Renal pelvis (tissue), 12 donors: ENCODE data around the gene PRPF40B. TPM values are rescaled to one million over a fixed set of nuclear protein-coding genes. Genes with fewer than 3 reads are reported as not detected.
A peak's percentile ranks its signal among the peaks of the same experiment; 100 is the strongest.

Source experiments
- DNase-seq: peaks from one replicate; pipeline ENCODE4 v3.0.0-alpha.2; 2013
- long read RNA-seq, 16 experiments: transcript quantifications; one replicate each; lab custom pipeline, GENCODE V29; 2026
- polyA plus RNA-seq, 3 donors: library from polyadenylated mRNA; unstranded; fragments of 120-200 nt; gene quantifications; one replicate each; pipeline ENCODE4 v1.2.1, GENCODE V29; 2013; ENCODE audit not compliant: insufficient read length in 3 of 3

PRPF40B gene
- 10 to 100 TPM; 25.0 to 34.9 (median 32.1) TPM for polyA plus RNA-seq
- long read RNA-seq, donor 1, partial matches to known transcripts, result 6 of 8 reads
- long read RNA-seq, donor 1, other reads (novel, unspliced or antisense), result 0 of 8 reads
- long read RNA-seq, donor 2, result 0 reads
- long read RNA-seq, donor 3, partial matches to known transcripts, result 11 of 11 reads
- long read RNA-seq, donor 3, other reads (novel, unspliced or antisense), result 0 of 11 reads
- long read RNA-seq, donor 4, result 0 reads
- long read RNA-seq, donor 5, partial matches to known transcripts, result 5 of 5 reads
- long read RNA-seq, donor 5, other reads (novel, unspliced or antisense), result 0 of 5 reads
- long read RNA-seq, donor 6, partial matches to known transcripts, result 0 of 3 reads
- long read RNA-seq, donor 6, other reads (novel, unspliced or antisense), result 0 of 3 reads
- long read RNA-seq, donor 7, partial matches to known transcripts, result 0 of 1 reads
- long read RNA-seq, donor 7, other reads (novel, unspliced or antisense), result 0 of 1 reads
- long read RNA-seq, donor 8, partial matches to known transcripts, result 6 of 6 reads
- long read RNA-seq, donor 8, other reads (novel, unspliced or antisense), result 0 of 6 reads
- long read RNA-seq, donor 9, partial matches to known transcripts, result 0 of 2 reads
- long read RNA-seq, donor 9, other reads (novel, unspliced or antisense), result 0 of 2 reads
- long read RNA-seq, donor 10, partial matches to known transcripts, result 0 of 1 reads
- long read RNA-seq, donor 10, other reads (novel, unspliced or antisense), result 0 of 1 reads
- long read RNA-seq, donor 11, result 0 reads
- long read RNA-seq, donor 12, result 0 reads
- long read RNA-seq, donor 13, partial matches to known transcripts, result 6 of 7 reads
- long read RNA-seq, donor 13, other reads (novel, unspliced or antisense), result 0 of 7 reads
- long read RNA-seq, donor 14, result 0 reads
- long read RNA-seq, donor 15, partial matches to known transcripts, result 5 of 5 reads
- long read RNA-seq, donor 15, other reads (novel, unspliced or antisense), result 0 of 5 reads
- long read RNA-seq, donor 16, partial matches to known transcripts, result 0 of 1 reads
- long read RNA-seq, donor 16, other reads (novel, unspliced or antisense), result 0 of 1 reads

DNA sequence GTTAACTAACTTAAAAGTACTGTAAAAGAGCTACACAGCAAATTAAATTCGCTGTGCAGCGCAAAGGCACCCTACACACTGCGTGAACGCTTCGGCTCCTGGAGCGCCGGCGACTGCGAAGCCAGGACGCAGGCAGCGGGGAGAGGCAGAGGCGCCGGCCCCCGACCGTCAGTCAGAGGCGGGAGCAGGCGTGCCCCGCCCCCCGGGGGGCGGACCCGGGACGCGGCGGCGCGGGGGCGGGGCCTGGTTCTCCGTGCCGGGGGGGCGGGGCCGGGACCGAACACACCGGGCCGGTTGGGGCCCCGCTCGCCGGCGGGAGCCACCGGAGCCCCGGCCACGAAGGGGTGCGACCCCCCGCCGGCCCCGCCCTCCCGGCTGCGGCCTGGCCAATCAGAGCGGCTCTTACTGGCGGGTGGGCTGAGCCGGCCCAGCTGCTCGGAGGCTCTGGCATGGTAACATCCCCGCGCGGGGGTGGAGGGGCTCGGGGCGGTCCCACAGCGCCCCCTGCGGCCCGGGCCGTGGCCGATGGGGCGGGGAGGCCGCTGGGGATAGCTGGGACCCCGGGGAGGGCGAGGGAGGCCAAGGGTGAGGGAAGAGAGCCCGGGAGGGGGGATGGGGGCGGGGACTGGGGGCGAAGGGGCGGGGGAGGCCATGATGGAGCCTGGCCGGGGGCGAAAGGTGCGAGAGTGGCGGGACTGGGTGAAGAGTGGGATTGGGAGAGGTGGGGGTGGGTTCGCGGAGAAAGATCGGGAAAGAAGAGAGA is at the start of gene PRPF40B:
PRPF40B (plus strand) TSS at position 420 of the 763 bp plus-strand sequence; CDS start at position 450, 30 bp downstream.
- DNase-seq, result peak; percentile 75

DNA sequence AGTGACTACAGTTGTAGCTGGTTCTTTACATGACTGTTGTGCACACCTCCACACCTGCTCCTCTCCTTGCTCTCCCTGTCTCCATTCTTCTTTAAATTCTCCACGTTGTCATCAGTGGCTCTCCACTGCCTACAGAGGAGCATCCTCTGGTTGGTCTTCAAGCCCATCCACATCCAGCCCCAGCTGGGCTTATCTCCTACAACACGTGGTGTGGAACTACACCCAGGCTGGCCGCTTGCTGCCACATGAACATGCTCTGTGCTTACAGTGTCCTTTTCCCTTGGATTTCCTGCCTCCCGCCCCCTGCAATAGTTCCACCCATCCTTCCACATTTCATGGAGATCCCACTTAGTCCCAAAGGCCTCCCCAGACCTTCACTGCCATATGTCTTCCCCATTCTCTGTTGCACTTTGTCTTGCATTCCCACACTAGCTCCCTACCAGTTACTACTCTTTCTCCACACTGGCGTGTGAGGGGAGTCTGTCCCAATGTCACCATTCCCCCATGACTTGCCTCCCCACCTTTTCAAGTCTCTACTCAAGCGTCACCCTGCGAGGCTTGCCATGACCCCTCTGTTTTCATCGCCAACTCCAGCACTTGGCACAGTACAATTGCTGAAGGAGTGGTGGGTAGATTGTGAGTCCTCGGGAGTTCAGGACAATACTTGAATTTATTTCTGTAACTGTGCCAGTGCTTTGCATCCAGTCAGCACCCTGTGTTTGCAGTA is 45.6 kb upstream of the PRPF40B start:
- no peak for DNase-seq

DNA sequence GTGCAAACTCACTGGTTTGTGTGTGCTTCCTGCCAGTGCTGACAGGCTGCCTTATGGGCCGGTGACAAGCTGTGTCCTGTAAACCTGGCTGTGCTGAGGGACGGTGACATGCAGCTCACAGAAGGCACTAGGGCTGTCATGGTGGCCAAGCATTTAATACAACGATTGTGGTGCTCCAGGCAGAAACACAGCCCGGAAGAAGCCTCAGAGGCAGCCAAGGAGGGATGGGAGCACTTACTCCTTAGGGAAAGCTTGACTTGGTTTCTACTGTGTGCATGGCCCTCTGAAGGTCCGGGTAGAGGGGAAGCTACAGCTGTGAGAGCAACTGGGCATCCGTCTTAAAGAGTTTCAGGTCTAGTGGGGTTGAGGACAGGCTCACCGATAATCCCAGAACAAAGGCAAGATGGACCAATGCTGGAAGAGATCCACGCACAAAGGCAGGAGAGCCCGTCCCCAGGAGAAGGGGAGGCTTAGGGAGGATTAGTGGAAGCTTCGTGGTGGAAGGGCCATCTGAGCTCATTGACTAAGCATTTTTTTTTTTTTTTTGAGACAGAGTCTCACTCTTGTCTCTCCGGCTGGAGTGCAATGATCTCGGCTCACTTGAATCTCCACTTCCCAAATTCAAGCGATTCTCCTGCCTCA is 44.8 kb upstream of the PRPF40B start:
- no peak for DNase-seq

DNA sequence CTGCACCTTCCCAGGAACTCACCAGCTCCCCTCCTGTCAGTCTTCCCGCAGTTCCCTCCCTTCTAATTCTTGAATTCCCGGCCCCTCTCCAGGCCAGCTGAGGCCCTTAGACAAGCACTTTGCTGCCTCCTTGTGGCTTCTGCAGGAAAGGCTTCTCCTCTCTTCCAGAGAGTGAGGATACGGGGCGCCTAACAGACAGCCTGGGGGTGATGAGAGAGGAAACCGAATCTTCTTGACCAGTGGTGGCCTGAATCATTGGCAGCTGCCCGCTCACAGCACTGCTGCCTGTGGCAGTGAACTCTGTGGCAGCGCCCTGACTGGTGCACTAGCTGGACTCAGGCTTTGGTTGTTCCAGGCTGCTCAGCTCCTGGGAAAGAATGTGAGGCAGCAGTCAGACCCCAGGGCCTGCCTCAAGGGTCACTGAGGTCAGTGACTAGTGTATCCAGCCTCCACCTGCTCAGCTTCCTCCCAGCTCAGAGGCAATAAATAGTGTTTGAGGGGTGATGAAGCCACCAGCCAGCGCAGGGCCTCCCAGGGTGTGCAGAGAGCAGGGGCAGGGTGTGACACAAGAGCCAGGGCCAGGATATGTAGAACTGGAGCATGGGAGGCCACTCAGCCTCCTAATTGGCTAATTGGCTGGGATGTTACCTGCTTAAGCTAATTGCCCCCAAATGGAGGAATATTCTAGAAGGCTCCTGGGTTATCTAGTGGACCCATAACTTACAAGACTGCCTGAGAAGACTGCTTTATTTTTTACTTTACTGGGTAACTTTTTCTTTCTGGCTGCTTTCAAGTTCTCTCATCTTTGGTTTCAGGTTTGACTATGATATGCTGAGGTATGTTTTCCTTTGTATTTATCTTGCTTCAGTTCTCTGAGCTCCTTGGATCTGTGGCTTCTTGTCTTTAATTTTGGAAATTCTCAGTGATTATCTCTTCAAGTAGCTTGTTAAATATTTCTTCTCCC is 42.5 kb upstream of the PRPF40B start:
- DNase-seq, result peak; percentile 88

DNA sequence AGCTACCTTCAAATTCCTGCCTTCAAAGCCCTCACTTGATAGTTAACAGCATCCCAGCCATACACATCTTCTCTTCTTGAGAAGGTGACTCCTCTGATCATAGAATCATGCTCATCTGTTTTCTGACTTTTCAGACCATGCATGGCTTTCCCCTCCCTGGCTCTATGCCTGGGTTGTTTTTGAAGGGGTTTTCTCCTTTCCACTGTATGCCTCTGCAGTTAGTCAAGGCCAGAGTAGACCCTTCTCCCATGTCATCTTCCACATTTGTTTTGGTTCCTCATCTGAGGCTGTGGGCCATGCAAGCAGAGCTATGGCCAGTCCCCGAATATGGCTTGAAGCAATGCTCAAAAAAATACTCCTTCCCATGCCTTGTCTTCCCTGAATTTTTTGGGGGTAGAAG is 41.2 kb upstream of the PRPF40B start:
- no peak for DNase-seq

DNA sequence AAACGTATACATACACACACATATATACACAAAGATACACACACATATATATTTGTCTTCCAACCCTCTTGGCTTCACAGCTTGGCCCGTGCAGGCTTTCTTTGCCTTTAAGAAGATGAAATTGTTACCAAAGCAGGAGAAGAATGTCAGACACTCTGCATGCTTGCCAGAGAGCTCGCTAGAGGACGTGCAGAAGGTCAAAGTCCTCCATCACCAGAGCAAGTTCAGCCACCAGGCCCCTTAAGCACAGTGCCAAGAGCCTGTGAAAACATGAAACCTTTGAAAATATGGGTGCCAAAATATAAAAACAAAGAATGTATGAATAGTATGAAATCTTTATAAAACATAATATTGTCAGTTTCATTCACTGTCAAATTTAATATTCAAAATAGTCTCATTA is 40.5 kb upstream of the PRPF40B start:
- DNase-seq, result no peak

DNA sequence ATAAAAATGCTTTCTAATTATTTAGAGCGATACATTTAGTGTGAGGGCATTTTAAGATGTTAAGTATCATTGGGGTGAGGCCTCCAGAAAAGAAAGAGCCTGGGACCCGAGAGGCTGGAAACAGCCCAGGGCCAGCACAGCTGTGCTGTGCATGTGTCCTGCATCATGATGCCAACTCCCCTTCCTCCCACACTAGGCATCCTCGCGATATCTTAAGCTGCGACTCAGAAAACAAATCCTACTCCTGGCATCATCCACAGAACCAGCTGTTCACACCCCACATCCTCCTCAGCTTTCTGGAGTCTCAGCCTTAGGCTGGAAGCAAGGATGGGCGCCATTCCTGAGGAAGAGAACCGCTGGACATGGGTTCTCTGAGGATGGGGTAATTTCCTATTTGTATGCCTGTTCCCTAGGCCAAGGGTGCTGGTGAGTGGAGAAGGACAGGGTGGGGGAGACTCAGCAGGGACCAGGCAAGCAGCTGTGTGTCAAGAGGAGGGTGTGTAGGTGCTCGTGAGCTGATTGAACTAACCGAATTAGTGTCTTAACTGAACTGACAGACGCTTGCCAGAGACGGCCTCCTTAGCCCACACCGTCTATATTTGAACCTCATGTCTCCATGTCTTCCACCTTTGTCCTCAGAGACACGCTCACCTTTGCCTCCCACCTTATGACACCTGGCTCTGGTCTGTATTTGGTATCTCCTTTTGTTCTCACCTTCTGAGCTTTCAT is 39.8 kb upstream of the PRPF40B start:
- DNase-seq, result no peak

DNA sequence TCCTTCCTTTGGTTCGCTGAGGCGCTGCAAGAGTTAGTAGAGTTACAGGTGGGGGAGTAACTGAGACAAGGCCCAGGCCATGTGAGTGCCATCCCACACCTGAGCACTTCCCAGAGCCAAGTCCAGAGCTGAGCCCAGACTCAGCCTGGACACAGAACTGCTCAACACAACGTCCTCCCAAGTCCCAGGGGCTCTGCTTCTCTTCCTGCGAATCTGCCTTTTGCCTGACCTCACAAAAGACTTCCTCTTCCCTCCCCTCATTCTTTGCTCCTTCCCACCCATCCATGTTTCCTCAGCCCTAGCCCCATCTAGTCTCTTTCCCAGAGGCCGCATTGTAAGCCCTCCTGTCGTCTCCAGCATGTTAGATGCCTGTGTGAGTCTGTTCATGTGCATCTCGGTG is 38.8 kb upstream of the PRPF40B start:
- DNase-seq, result no peak

DNA sequence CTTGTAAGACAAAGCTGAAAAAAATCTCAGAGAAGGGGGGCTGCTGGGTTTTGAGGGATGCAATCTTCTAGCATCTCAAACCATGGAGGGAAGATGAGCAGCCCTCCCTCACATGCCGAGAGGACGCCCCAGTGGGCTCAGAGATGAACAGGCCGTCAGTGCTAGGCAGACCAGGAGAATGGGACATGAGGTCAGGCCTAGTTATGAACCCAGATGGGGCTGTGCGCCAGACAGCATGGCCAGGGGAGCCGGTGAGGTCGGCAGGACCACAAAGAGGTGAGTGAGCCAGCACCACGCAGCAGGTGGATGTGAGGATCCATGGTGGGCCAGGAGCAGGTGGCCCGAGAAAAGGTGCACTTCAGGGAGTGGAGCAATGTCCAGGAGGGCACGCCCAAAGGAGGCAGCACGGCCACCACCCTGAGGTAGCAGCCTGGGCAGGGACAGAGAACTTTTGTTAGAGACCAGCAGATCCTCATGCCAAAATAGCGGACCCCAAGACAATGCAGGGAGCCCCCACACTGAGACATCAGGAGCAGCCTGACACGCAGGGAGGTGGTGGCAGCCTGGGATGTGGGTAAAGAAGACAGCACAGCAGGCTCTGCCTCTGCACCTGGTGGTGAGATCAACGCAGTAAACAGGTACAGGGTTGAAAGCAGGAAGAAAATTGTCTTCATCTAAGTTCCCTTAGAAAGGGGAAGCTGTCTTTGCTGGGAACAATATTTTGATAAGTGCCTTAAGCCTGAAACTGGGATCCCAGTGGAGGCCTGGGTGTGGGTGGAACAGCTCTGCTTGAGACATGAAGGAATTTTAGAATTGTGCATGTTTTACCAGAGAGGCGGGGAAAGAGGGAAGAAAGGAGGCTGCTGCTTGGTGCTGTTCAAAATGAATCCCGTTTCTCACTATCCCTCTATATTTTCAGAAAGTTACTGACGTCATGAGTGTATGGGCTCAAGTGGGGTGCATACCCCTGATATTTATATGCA is 37.6 kb upstream of the PRPF40B start:
- no peak for DNase-seq

DNA sequence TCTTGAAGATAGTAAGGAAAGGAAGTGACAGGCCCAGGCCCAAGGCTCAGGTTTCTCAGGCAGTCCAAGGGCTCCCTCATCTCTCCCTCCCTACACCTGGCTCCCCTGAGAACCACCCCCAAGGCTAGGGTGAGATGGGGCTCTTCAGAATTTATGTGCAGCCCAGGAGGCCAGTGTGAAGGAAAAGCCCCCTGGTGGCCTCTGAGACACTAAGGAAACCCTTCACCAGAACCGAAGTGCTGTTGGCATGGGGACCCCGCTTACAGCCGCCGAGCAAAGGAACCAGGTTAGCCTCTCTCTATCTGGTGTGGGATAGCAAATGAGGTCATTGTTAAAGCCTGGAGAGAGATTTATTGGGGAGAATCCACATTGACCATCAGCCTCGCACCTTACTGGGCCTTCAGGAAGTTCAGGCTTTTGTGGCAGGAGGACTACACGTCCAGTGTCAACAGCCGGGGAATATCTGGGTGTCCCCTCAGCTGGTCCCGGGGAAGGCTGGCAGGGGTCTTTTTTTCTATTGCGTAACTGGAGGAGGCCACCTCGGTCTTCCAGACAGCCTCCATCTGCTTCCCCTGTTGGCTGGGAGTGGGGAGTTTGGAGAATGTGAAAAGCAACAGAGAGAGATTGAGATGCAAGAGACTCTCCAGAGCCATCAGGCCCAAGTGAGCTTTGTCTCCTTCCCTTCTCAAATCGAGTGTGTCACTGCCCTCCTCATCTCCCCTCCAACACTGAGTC is 36.0 kb upstream of the PRPF40B start:
- no peak for DNase-seq

DNA sequence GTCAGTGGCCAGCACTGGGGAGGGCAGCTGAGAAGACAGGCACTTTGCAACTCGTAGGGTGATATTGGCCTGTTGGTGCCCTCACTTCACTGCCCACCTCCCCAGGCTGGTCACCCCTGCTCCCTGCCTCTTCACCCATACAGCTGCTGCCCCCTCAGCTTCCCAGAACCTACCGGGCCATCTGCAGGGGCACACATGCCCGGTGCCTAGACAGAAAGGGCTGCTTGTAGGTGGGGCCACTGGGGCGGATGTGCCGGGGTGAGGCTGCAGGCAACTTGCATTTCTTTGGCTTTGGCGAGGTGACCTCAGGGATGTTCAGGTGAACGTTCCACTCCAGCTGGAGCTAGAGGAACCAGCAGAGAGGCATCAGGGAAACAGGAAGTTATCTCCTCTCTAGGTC is 35.1 kb upstream of the PRPF40B start:
- DNase-seq, result no peak

DNA sequence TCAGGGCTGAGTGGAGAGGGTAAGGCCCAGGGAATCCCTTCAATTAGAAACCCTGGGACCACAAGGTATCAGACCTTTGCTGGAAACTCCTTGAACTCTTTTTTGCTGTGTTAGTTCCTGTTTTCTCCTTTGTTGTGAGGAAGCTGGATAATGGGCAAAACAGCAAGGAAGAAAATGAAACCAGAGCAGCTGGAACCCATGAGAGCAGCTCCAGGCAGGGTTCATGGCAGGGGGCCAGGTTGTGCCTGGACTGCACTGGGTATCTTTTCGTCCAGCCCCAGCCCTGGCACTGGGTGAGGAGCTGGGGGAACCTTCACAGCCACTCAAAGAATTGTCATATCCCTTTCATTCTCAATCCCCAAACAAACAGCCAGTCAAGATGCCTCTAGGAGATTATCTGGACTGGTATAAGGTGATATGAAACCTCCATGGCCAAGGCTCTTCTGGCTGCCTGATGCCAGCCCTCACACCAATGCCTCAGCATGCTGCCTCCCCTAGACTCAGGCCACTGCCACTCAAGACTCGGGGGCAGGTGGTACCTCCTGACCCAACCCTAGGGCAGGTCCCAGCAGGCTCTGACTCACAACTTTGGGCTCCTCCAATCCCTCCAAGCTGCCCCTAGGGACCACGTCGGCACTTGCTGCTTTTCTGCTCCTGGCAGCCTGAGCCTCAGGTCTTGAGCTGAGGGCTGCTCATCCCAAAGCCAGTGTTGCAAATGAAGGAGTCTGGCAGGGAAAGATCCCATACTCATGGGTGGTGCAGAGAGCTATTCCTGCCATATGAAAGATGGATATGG is 34.4 kb upstream of the PRPF40B start:
- DNase-seq, result no peak

DNA sequence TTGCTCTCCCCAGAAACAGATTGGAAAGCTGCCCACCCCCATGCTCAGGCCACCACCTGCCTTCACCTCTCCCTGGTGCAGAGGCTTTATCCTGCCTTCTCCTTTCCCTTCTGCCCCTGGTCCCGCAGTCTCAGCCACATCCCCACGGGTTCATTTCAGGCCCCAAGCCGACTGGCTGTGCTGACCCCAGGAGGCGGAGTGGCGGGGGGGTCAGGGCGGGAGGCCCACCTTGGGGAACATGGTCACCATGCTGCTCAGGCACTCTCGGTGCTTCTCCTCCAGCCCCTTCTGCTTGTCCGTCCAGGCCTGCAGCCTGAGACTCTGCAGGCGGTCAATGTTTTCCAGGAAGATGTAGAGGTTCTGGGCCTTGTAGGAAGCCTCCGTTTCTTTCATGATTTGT is 24.8 kb upstream of the PRPF40B start:
- no peak for DNase-seq

DNA sequence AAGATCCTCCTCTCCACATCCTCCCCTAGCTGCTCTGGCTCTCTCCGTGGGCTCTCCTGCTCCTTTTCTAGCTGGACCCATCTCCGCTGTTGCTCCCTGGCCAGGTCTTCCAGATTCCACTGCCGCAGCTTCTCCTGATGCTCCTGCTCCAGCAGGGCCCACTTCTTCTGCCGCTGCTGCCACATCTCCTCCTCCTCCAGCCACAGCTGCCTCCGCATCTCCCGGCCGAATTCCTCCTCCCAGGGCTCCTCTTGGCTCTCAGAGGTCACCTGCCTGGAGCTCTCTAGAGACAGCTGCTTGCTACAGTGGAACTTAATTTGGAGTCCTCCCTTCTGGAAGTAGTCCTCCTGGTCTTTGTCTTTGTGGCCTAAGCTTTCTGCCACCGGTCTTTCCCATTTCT is 23.4 kb upstream of the PRPF40B start:
- DNase-seq, result no peak

DNA sequence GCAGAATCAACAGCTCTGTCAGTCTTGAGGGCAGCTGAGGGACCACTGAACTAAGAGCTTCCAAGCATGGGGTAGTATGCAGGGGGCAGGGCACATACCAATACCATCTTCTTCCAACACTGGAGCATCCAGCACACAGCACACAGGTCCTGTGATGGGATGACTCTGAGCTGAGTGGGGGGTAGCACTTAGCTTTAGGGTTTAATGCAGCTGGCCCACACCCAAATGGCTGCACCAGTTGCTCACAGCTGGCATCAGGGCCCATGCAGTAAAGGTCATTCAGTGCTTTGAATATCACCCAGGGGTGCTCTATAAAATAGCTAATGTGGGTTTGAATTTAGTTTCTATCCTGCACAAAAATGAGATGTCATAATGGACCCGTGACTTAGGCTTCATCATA is 19.6 kb upstream of the PRPF40B start:
- DNase-seq, result no peak

DNA sequence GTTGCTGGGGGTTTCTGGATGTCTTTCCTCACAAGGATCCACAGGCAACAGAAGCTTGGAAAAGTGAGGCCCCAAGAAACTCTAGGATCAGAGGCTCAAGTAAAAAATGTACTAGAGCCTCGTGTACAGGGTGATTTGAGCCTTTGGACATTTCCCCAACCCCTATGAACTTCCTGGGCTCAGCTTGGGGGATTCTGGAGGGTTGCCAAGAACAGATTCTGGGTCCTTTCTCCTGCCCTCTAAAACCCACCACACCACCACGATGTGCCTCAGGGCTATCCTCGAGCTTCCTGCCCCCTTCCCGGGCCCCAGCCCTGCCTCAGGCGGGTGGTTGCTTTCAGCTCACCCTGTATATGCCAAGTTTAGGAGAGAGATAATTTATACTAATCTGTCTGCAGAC is 18.5 kb upstream of the PRPF40B start:
- DNase-seq, result no peak
